GM04504 (cell line): ENCODE data around the gene FAM153A.
"Not testable (repeated sequence)": the region's sequence is repeated elsewhere in the genome, so short reads cannot be mapped to it uniquely, and the experiment has no call there.

Experiments used
- DNase-seq: peaks from one replicate; pipeline ENCODE4 v3.0.0-alpha.2; 2012; ENCODE audit warnings: low read depth

Gene FAM153A

GRCh38 chr5:177724858-177725257 lies 57.8 kb downstream of the FAM153A start:
- not testable (repeated sequence) for DNase-seq

GRCh38 chr5:177723831-177724485 lies 58.7 kb downstream of the FAM153A start:
- not testable (repeated sequence) for DNase-seq

GRCh38 chr5:177722829-177723228 lies 59.9 kb downstream of the FAM153A start:
- not testable (repeated sequence) for DNase-seq

GRCh38 chr5:177719989-177720388 lies 62.7 kb downstream of the FAM153A start:
- DNase-seq = not testable (repeated sequence)

GRCh38 chr5:177715423-177715822 lies 67.3 kb downstream of the FAM153A start:
- not testable (repeated sequence) for DNase-seq

GRCh38 chr5:177696100-177696499 lies 86.6 kb downstream of the FAM153A start:
- not testable (repeated sequence) for DNase-seq

GRCh38 chr5:177695356-177695930 lies 87.3 kb downstream of the FAM153A start:
- not testable (repeated sequence) for DNase-seq

- not testable (repeated sequence) for DNase-seq
Observed at GRCh38 chr5:177694518-177694835, 88.2 kb downstream of the FAM153A start.

GRCh38 chr5:177693671-177694517 lies 88.8 kb downstream of the FAM153A start:
- DNase-seq = not testable (repeated sequence)

- DNase-seq = not testable (repeated sequence)
Observed at GRCh38 chr5:177692969-177693368, 89.7 kb downstream of the FAM153A start.

GRCh38 chr5:177692507-177692906 lies 90.2 kb downstream of the FAM153A start:
- DNase-seq = not testable (repeated sequence)

GRCh38 chr5:177689011-177689610 lies 93.6 kb downstream of the FAM153A start:
- DNase-seq = not testable (repeated sequence)

- not testable (repeated sequence) for DNase-seq
Observed at GRCh38 chr5:177688091-177688490, 94.6 kb downstream of the FAM153A start.

GRCh38 chr5:177681920-177682319 lies 100.8 kb downstream of the FAM153A start:
- DNase-seq = not testable (repeated sequence)
